Measurements from ENCODE around the gene PHAF1.

Gene PHAF1

DNA sequence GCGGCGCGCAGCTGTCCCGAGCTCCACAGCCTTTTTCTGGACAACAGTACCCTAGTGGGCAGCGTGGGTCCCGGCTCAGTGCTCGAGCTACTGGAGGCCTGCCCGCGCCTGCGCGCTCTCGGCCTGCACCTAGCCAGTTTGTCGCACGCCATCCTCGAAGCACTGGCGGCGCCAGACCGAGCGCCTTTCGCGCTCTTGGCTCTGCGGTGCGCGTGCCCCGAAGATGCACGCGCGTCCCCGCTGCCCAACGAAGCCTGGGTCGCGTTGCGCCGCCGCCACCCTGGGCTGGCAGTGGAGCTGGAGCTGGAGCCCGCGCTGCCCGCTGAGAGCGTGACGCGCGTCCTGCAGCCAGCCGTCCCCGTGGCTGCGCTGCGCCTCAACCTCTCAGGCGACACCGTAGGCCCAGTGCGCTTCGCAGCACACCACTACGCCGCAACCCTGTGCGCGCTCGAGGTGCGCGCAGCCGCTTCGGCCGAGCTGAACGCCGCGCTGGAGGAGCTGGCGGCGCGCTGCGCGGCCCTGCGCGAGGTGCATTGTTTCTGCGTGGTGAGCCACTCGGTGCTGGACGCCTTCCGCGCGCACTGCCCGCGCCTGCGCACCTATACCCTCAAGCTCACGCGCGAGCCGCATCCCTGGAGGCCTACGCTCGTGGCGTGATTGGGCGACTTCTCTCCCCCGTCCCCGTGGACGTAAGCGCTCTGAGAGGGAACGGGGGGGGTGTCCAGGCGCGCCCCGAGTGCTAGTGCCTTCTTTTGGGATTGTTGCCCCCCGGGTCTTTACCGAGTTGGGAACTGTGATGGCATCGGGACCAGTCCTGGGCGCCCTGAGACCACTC, 53.6 kb downstream of the PHAF1 start:
- no peak for DNase-seq (ENCODE audit: low spot score)

DNA sequence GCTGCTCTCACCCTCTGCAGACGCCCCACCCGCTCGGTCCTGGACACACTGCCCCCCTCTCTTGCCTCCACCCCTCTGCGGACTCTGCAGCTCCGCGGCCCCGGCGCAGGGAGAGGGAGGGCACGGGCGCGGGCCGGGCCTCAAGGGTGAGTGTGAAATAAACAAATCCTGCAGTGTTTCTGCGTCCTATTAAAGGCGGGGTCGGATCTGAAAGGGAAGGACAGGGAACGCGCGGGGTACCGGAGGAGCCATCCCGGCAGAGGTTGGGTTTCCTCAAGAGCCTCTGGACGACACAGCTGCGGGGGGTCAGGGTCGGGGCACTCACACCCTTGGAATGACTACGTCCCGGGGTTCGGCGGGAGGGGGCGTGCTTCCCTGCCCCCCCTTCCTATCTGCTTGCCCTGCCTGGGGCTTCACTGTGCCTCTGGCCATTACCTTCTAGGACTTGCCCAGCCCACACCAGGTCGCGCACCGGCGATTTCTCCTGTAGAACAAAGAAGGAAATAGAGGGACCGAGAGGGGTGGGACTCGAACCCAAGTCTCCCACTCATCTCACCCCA, 54.3 kb downstream of the PHAF1 start:
- DNase-seq (ENCODE audit: low spot score) = no peak

DNA sequence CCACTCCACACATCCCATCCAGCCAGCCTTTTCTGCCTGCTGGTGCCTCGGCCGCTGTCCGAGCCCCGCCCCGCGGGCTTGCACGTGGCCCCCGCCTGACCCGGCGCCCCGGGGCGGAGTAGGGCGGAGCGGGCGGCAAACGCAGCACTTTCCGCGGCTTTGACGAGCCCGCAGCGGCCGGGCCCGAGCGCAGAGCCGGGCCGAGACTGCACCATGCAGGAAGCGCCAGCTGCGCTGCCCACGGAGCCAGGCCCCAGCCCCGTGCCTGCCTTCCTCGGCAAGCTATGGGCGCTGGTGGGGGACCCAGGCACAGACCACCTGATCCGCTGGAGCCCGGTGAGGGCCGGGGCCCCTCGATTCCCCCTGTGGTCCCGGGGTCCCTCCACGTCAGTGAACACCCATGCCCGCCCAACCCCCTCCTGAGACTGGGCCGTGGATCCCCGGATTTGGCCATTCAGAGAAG, 54.9 kb downstream of the PHAF1 start, which contains the start of gene HSF4:
Gene HSF4, plus strand, starts transcription at position 147 of the 463 bp plus-strand sequence. Its CDS starts 67 bp downstream, at position 214.
- no peak for DNase-seq (ENCODE audit: low spot score)

DNA sequence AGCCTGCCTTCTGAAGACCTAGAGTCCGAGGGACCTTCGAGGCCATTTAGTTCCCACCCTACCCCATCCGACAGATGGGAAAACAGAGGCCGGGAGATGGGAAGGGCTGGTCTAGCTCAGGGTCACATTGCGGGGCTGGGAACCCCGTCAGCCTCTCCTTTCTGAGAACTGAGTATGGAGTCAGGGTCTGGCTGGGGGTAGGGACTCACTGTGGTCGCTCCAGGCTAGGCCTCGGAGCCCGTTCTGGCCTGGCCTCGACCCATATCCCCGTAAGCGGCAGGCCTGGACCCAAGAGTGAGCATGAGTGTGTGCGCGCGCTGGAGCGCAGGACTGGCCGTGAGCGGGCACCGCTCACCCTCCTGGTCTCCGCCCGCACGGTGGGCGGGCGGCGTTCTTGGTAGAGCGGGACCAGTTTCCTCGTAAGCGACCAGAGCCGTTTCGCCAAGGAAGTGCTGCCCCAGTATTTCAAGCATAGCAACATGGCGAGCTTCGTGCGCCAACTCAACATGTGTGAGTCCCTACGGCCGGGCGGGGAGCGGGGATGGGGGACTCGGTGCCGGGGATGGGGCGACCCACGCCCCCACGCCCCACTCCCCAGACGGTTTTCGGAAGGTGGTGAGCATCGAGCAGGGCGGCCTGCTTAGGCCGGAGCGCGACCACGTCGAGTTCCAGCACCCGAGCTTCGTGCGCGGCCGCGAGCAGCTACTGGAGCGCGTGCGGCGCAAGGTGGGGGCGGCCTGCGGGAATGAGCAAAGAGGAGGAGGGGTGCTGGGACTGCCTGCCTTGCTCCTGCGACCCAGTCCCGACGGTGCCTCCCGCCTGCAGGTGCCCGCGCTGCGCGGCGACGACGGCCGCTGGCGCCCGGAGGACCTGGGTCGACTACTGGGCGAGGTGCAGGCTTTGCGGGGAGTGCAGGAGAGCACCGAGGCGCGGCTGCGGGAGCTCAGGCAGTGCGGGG, 55.7 kb downstream of the PHAF1 start:
- DNase-seq (ENCODE audit: low spot score) = no peak

DNA sequence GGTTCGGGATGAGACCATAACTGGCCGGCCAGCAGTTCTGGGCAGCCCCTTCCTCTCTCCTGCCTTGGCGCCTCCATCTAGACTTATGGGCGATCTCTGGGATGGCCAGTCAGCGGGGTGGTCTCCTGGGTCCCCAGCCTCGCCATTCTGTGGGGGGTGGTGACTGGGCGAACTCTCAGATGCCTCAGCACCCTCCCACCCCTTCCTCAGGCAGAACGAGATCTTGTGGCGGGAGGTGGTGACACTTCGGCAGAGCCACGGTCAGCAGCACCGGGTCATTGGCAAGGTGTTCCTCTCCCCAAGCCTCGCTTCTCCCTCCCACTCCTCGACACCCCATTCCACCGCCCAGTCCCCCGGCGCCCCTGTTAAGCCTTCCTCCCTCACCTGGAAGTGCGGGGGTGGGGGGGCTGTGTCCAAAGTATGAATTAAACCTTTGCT, 56.4 kb downstream of the PHAF1 start:
- no peak for DNase-seq (ENCODE audit: low spot score)

DNA sequence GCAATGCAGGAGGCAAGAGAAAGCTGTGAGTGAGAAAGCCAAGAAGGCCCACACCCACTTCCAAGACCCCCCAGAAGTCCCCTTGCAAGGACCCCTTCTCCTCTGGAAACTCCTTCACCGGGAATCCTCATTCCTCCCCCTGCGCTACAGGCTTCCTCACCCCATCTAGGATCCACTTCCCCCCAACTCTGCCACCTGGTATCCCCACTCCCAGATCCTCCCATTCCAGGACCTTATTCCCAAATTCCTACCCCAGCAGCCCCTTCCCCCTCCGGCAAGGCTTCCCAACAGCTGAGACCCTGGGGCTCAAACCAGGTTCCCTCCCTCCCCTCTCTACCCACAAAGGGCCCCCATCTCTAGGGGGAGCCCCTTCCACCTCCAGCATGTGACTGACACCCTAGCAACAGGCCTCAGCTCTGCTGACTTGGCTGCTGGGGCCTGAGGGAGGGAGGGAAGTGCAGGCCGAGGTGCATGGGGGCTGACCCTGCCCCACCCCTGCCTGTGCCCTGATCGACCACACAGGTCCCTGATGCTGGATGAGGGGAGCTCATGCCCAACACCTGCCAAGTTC, 56.9 kb downstream of the PHAF1 start:
- DNase-seq (ENCODE audit: low spot score) = no peak

DNA sequence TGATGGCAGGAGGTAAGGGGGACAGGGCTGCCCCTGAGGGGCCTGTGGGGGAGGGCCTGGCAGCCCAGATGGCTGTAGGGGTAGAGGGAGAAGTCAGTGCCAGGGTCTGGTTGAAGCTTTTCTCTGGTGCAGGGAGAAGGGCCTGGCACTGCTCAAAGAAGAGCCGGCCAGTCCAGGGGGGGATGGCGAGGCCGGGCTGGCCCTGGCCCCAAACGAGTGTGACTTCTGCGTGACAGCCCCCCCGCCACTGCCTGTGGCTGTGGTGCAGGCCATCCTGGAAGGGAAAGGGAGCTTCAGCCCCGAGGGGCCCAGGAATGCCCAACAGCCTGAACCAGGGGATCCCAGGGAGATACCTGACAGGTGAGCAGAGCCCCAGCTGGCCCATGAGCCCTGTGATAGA, 57.8 kb downstream of the PHAF1 start:
- DNase-seq (ENCODE audit: low spot score) = no peak

DNA sequence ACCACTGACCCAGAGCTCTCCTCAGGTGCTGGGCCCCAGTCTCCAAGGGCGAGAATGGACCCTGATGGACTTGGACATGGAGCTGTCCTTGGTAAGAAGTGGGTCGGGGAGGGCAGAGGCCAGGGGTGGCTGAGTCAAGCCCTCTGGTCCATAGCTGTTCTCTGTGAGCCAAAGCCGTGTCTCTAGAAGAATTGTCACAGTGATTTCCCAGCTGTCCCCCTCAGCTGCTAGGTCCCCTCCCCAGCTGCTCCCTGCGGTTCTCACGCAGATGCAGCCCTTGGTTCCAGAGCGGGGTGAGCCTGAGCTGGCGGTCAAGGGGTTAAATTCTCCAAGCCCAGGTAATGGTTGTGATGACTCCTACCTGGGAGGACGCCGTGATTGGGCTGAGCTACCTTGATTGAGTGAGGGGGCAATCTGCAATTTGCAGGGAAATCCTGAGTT, 59.3 kb downstream of the PHAF1 start:
- no peak for DNase-seq (ENCODE audit: low spot score)

DNA sequence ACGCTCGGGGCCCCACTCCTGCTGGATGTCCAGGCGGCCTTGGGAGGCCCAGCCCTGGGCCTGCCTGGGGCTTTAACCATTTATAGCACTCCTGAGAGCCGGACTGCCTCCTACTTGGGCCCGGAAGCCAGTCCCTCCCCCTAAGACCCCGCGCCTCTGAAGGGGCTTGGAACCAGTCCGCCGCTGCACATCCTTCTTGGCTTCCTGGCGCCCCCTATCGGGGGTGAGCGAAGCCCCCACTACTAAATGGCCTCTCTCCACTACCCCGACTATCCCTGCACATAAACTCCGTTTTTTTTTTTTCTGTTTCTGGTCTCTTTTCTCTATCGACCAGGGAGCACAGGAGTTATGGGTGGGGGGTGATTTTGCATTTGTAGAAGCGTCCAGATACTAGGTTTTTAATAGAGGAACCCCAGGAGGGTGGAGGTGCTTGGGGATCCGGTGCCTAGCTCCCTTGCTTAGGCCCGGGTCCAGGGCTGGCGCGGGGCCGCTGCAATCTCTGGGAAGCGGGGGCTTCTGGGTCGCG, 60.0 kb downstream of the PHAF1 start:
- DNase-seq (ENCODE audit: low spot score) = no peak

DNA sequence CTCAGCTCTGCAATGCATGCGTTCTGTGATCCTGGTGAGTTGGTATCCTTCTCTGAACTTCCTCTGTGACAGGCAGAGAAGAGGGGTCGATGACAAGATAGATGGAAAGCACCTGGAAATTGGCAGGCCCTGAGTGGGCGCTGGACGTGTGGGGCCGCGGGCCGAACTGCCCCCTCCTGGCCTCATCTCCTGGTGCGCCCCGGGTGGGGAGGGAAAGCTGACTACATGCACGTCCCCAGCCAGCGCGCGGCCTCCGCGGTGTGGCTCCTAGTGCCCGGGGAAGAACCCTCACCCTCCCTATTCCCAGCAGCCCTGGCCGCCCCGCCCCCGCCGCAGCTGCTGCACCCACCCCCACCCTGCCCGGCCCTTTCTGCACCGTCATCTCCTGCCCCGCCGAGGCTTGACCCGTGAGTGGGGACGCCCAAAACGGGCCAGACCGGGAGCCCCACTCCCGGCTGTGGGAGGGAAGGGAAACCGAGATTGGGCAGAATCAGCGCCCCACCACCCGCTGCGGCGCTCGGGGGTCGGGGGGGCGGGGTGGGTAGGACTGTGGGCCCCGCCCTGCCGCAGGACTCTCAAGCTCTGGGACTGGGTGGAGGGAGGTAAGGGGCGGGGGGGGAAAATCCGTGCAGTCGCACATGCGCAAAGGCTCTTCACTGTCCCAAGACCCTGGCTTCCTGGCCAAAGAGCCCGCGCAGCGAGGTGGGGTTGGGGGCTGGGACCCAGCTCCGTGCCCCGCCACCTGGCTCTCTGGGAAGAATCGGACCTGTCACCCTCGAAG, 60.6 kb downstream of the PHAF1 start, which contains the start of gene NOL3:
Gene NOL3, plus strand, starts transcription at position 371 of the 781 bp plus-strand sequence.
- DNase-seq (ENCODE audit: low spot score) = peak; percentile 93

DNA sequence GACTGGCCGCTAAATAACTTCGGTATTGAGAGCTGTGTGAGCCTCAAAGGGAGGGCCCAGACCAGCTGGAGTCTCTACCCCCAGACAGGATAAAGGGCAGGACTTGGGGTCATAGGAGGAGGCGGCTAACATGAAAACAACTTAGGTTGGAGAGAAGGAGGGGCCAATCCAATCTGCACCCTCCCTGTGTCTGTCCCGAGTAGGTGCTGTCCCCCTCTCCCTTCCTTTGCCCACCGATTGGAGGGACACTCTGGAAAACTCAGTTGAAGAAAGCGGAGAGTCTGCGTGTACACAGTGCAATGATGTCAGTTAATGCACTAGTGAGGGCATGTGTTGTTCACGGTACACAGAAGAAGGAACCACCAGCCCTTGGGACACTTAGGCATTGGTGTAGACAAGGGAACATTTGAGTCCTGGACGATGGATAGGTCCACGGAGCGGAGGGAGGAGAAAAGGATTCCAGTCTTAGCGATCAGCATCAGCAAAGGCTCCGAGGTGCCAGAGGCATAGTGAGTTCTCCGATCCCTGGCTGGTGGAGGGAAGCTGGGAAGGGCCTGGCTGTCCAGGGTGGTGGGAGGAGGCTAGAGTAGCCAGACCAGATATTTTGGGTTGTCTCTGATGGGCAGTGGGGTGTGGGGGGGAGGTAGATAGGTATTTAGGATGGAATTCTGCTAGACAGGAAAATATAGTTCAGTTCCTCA, 61.4 kb downstream of the PHAF1 start:
- no peak for DNase-seq (ENCODE audit: low spot score)

DNA sequence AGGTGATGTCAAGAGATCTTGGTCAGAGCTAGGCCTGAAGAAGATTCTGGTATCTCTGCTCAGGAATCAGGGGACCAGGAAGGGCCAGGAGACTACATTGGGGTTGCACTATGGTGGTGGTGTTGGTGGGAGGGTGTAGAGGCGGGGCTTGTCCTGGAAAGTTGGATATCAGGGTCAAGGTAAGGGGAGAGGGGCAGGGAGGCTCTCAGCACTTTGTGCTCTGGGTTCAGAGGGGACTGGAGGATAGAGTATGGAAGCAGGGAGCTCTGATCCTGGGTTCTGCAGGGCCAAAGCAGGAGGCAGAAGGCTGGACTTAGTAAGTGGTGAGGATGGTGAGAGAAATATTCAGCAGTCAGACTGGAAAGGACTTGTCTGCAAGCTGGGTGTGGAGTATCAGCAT, 63.6 kb downstream of the PHAF1 start:
- DNase-seq (ENCODE audit: low spot score) = no peak

DNA sequence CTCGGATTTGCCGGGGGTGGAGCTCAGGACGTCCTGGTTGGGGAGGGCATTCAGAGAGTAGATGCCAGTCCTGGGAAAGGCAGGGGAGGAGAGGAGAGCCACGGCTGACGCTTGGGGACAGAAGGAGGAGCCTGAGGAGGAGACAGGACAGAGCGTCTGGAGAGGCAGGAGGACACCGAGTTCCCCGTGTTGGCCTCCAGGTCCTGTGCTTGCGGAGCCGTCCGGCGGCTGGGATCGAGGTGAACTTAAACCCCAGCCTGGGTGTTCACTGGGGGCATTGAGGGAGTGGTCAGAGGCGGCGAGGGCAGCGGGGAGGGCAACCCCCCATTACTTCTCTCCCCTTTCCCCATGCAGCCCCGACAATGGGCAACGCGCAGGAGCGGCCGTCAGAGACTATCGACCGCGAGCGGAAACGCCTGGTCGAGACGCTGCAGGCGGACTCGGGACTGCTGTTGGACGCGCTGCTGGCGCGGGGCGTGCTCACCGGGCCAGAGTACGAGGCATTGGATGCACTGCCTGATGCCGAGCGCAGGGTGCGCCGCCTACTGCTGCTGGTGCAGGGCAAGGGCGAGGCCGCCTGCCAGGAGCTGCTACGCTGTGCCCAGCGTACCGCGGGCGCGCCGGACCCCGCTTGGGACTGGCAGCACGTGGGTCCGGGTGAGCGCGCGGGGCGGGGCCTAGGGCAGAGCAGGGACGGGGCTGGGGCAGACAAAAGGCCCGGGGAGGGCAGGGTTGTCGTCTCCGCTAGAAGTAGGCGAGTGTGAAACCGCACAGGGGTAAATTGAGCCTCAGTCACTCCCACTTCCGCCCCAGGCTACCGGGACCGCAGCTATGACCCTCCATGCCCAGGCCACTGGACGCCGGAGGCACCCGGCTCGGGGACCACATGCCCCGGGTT, 64.3 kb downstream of the PHAF1 start:
- peak; percentile 92 for DNase-seq (ENCODE audit: low spot score)

DNA sequence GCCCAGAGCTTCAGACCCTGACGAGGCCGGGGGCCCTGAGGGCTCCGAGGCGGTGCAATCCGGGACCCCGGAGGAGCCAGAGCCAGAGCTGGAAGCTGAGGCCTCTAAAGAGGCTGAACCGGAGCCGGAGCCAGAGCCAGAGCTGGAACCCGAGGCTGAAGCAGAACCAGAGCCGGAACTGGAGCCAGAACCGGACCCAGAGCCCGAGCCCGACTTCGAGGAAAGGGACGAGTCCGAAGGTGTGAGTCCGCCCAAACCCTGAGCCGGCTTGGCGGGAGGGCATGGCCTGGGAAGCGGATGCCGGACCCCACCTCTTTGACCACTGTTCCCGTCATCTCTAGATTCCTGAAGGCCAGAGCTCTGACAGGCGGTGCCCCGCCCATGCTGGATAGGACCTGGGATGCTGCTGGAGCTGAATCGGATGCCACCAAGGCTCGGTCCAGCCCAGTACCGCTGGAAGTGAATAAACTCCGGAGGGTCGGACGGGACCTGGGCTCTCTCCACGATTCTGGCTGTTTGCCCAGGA, 65.0 kb downstream of the PHAF1 start:
- no peak for DNase-seq (ENCODE audit: low spot score)

DNA sequence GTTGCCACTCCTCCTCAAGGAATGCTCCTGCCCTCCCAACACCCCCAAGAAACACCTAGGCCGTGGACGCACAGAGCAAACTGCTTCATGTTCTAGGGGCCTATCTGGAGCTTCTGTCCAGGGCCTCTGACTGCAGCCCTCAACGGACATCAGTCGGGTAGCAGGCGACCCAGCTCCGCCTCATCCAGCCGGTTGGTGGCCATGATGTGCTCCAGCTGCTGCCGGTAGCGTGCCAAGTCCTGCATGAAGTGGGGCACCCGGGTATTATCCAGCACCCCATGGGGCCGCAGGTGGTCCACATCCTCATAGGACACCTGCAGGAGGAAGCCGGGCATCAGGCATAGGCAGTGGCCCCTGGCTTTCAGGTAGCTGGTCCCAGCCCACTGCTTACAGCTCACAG, 66.9 kb downstream of the PHAF1 start:
- DNase-seq (ENCODE audit: low spot score) = no peak

DNA sequence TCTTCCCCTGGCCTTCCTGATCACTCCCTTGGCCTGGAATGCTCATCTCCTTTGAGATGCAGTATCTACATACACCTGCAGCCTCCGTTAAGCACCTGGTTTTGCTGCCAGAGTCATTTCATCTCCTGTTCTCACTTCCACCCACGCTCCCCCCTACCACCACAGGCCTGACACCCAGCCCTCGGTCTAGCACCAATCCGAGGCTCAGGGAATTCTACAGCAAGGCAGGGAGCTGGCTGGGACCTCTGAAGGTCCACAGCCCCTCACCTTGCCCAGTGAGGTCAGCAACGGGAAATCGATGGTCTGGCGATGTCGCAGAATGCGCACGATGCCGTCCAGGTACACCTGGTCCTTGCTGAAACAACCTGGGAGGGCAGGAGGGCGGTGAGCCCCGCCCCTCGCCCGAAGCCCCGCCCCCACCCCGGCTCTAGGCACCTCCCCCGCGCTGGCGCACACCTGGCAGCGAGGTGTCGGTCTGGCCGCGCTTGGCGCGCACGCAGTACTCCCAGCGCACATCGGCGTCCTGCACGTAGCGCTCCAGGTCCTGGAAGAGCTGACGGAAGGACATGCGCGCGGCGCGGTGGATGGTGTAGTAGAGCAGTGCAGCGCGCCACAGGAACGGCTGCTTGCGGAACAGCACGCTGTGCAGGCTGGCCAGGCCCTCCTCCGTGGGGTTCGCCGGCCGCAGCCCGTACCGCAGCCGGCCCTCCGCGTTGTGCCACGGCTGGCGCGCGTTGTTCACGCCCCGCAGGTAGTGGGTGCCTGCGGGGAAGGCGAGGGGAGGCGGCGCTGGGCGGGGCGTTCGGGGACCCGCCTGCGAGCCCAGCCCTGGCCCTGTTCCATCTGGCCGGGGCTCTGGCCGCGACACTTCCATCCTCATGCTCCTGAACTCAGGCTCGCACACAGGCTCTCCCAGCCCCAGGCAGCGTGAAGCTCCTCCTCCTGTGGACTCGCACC, 68.3 kb downstream of the PHAF1 start:
- peak; percentile 82 for DNase-seq (ENCODE audit: low spot score)

DNA sequence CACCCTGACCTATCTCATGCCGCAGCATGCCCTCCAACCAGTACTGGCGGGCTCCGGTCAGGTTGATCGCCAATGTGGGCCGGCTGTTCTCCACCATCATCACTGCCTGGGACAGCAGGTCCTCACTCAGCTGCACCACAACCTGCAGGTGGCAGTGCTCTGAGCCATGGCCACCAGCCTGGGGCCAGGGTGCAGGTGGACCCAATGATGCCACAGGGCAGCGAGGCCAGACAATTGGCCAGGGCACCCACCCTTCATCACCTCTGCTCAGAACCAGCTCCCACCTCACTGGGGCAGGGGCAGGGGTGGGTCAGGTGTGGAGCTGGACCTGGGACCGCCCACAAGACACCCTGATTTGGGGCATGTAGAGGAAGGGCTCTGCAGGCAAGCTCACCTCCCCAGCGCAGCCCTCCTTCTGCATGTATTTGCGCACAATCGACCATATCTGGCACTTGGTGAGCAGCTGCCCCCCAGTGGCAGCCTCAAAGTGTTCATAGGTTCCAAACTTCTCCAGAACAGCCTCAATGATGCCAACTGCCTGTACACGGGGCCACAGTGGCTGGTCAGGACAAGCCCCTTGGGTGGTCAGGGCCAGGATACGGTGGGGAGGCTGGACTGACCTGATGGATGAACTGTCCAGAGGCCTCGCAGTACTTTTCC, 69.8 kb downstream of the PHAF1 start:
- no peak for DNase-seq (ENCODE audit: low spot score)

Measured in hepatic stellate cell (primary cell).